Measurements from ENCODE around the gene API5.

The API5 gene

GRCh38 chr11:43359422-43359818, 47.6 kb downstream of the API5 start:
- peak in 17 of 56 donors; percentile 8 to 61 (median 36) for DNase-seq

- DNase-seq, result no peak
Observed at GRCh38 chr11:43360361-43361032, 48.7 kb downstream of the API5 start.

- DNase-seq, result no peak
Observed at GRCh38 chr11:43366677-43367076, 54.9 kb downstream of the API5 start.

GRCh38 chr11:43367382-43368178, 55.8 kb downstream of the API5 start:
- no peak for DNase-seq

GRCh38 chr11:43376065-43376464, 64.3 kb downstream of the API5 start:
- no peak for DNase-seq

- no peak for DNase-seq
Observed at GRCh38 chr11:43376594-43376993, 64.8 kb downstream of the API5 start.

GRCh38 chr11:43377389-43377788, 65.6 kb downstream of the API5 start:
- no peak for DNase-seq

GRCh38 chr11:43378897-43379296, 67.1 kb downstream of the API5 start:
- DNase-seq, result no peak

GRCh38 chr11:43381802-43382201, 70.0 kb downstream of the API5 start:
- no peak for DNase-seq

GRCh38 chr11:43382614-43383013, 70.8 kb downstream of the API5 start:
- no peak for DNase-seq

- no peak for DNase-seq
Observed at GRCh38 chr11:43384393-43384792, 72.6 kb downstream of the API5 start.

- no peak for DNase-seq
Observed at GRCh38 chr11:43392713-43393112, 80.9 kb downstream of the API5 start.

- DNase-seq, result no peak
Observed at GRCh38 chr11:43393765-43394355, 82.1 kb downstream of the API5 start.
